Measurements from ENCODE around the gene MED22. TPM values are rescaled to one million over a fixed set of nuclear protein-coding genes. Genes with fewer than 3 reads are reported as not detected.

MED22 gene
- total RNA-seq, 1 donor from 2014 or later, result 23.4 TPM

DNA sequence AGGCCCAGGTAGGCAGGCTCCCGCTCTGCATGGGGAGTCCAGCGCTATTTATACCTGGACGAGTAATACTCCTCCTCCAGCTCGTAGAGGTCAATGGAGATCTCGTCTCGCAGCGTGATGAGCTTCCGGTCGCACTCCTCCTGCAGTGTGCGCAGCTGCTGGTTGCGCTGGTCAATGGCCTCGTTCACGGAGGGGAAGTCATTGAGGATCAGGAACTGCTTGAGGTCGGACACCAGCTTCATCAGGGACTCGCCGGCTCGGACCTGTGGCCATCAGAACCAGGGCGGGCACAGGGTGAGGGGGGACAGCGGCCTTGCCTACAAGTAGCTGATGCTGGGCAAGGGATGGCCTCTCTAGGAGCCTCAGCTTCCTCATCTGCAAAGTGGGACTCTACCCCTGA is 3.9 kb downstream of the MED22 start:
- Mint-ChIP-seq H3K27me3 (ENCODE audit: unreplicated experiment) (no peaks in the 10 kb centered on the region), H3K9me3 (ENCODE audit: unreplicated experiment) (no peaks in the 10 kb centered on the region), H3K4me1 (ENCODE audit: unreplicated experiment) (peaks cover 19% of the 10 kb centered on the region), H3K27ac (ENCODE audit: unreplicated experiment) (no peak overlapping the region), H3K36me3 (ENCODE audit: unreplicated experiment) (peaks cover 26% of the 10 kb centered on the region), H3K4me3 (ENCODE audit: unreplicated experiment) (no peak overlapping the region)
- no peak for DNase-seq (ENCODE audit: extremely low spot score, unreplicated experiment)
- TF ChIP-seq, protein P1, sequence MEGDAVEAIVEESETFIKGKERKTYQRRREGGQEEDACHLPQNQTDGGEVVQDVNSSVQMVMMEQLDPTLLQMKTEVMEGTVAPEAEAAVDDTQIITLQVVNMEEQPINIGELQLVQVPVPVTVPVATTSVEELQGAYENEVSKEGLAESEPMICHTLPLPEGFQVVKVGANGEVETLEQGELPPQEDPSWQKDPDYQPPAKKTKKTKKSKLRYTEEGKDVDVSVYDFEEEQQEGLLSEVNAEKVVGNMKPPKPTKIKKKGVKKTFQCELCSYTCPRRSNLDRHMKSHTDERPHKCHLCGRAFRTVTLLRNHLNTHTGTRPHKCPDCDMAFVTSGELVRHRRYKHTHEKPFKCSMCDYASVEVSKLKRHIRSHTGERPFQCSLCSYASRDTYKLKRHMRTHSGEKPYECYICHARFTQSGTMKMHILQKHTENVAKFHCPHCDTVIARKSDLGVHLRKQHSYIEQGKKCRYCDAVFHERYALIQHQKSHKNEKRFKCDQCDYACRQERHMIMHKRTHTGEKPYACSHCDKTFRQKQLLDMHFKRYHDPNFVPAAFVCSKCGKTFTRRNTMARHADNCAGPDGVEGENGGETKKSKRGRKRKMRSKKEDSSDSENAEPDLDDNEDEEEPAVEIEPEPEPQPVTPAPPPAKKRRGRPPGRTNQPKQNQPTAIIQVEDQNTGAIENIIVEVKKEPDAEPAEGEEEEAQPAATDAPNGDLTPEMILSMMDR (IDR thresholded peaks at IDR 0.05), result no peak

DNA sequence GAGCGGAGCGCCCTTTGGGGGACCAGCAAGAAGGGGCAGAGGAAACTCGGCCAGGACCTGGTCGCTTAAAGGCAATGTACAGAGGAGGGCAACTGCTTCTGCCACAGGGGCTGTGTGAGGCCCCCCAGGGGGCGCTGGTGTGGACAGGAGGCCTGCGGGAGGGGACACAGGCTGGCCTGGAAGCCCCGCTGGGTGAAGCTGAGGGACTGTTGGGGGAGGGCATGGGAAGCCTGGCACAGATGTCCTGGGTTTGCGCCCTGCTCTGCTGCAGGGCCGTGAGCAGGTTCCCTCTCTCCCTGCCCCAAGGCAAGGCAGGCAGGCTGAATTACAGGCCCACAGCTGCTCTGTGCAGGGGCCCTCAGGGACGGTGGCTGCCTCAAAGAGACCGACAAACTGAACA is 5.4 kb downstream of the MED22 start:
- H3K36me3 Mint-ChIP-seq (ENCODE audit: unreplicated experiment), result peaks cover 24% of the 10 kb centered on the region
- DNase-seq (ENCODE audit: extremely low spot score, unreplicated experiment), result no peak
- H3K4me3 Mint-ChIP-seq (ENCODE audit: unreplicated experiment), result no peak overlapping the region
- H3K4me1 Mint-ChIP-seq (ENCODE audit: unreplicated experiment), result peaks cover 12% of the 10 kb centered on the region
- H3K27me3 Mint-ChIP-seq (ENCODE audit: unreplicated experiment), result no peaks in the 10 kb centered on the region
- H3K27ac Mint-ChIP-seq (ENCODE audit: unreplicated experiment), result no peak overlapping the region
- TF ChIP-seq, protein P1 (IDR thresholded peaks at IDR 0.05), result no peak
- no peaks in the 10 kb centered on the region for H3K9me3 Mint-ChIP-seq (ENCODE audit: unreplicated experiment)

DNA sequence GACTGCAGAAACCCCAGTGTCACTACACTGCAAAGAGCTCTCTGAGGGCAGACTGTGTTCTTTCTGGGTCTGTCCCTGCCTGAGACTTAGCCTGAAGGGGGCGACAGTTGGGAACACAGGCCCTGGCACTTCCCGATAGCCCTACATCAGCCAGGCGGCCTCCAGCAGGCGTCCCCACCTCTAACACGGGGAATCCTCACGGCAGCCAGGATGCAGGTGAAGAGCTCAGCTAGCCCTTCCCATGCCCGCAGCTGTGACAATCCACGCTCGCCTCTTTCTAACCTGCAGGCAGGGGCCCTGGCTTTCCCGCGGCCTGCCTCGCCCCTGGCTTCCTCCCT is 5.9 kb downstream of the MED22 start:
- H3K36me3 Mint-ChIP-seq (ENCODE audit: unreplicated experiment), result peaks cover 24% of the 10 kb centered on the region
- TF ChIP-seq, protein P1 (IDR thresholded peaks at IDR 0.05), result no peak
- no peaks in the 10 kb centered on the region for H3K9me3 Mint-ChIP-seq (ENCODE audit: unreplicated experiment)
- H3K4me3 Mint-ChIP-seq (ENCODE audit: unreplicated experiment), result no peak overlapping the region
- H3K4me1 Mint-ChIP-seq (ENCODE audit: unreplicated experiment), result peaks cover 11% of the 10 kb centered on the region
- H3K27ac Mint-ChIP-seq (ENCODE audit: unreplicated experiment), result no peak overlapping the region
- no peaks in the 10 kb centered on the region for H3K27me3 Mint-ChIP-seq (ENCODE audit: unreplicated experiment)
- DNase-seq (ENCODE audit: extremely low spot score, unreplicated experiment), result no peak

DNA sequence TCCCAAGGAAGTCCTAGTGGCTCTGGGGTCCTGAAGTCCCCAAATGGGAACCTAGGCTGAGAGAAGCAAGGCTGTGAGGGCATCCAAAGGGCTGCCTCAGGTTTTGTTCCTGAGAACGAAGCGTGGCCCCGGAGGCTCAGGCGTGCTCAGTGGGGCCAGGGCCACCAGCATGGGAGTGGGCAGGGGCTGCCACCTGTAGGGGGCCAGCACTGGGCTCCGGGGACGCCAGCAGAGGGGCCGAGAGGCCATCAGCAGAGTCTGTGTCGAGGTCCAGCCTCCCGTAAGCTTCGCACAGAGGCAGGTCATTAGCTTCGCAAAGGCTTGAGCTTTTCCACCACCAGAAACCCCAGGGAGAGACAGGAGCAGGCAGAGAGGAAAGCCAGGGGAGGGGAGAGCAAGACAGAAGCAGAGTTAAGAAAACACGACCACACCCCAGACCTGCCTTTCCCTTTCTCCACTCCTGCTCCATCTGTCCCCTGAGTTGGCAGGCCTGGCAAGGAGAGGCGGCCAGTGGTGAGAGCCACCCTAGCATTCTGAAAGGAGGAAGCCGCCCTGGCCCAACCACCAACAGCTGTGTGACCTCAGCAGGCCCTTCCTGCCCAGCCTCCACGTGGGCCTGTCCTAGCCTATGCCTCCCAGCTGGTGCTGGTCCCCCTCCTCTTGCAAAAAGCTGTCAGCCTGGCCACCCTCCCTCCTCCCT is 6.4 kb downstream of the MED22 start:
- no peak overlapping the region for H3K4me3 Mint-ChIP-seq (ENCODE audit: unreplicated experiment)
- TF ChIP-seq, protein P1 (IDR thresholded peaks at IDR 0.05), result no peak
- DNase-seq (ENCODE audit: extremely low spot score, unreplicated experiment), result no peak
- no peak overlapping the region for H3K27ac Mint-ChIP-seq (ENCODE audit: unreplicated experiment)
- H3K9me3 Mint-ChIP-seq (ENCODE audit: unreplicated experiment), result no peaks in the 10 kb centered on the region
- H3K36me3 Mint-ChIP-seq (ENCODE audit: unreplicated experiment), result peaks cover 24% of the 10 kb centered on the region
- H3K4me1 Mint-ChIP-seq (ENCODE audit: unreplicated experiment), result peaks cover 7% of the 10 kb centered on the region
- H3K27me3 Mint-ChIP-seq (ENCODE audit: unreplicated experiment), result no peaks in the 10 kb centered on the region

DNA sequence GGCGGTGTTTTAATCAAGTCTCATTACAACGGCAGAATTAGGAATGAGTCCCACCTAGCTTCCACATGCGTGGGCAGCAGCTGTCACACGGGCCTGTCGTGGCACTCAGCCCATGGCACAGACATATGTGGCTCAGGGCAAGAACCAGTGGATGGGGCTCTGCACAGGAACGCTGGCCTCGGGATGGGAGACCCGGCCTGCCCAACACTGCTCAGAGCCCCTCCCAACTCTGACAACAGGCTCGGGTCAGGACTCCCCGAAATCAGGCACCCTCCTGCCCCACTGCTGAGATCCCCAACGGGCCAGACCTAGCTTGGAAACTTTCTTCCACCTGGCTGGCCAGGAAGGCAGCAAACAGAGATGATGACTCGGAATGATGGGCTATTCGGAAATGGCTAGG is 7.0 kb downstream of the MED22 start:
- H3K27me3 Mint-ChIP-seq (ENCODE audit: unreplicated experiment), result no peaks in the 10 kb centered on the region
- DNase-seq (ENCODE audit: extremely low spot score, unreplicated experiment), result no peak
- H3K9me3 Mint-ChIP-seq (ENCODE audit: unreplicated experiment), result no peaks in the 10 kb centered on the region
- H3K4me1 Mint-ChIP-seq (ENCODE audit: unreplicated experiment), result peaks cover 5% of the 10 kb centered on the region
- no peak overlapping the region for H3K27ac Mint-ChIP-seq (ENCODE audit: unreplicated experiment)
- TF ChIP-seq, protein P1 (IDR thresholded peaks at IDR 0.05), result no peak
- H3K36me3 Mint-ChIP-seq (ENCODE audit: unreplicated experiment), result peaks cover 24% of the 10 kb centered on the region
- H3K4me3 Mint-ChIP-seq (ENCODE audit: unreplicated experiment), result no peak overlapping the region
